ENCODE measurements around the gene TM9SF4. TPM values are rescaled to one million over a fixed set of nuclear protein-coding genes. Genes with fewer than 3 reads are reported as not detected.

The TM9SF4 gene
- total and polyA plus RNA-seq, 5 donors: 20.2 to 42.5 (median 34.3) TPM

- Histone ChIP-seq H3K27me3 (ENCODE audit: control insufficient read depth, insufficient read depth) (no peaks in the 10 kb centered on the region), H3K4me1 (ENCODE audit: control insufficient read depth, insufficient read depth, low read length) (no peaks in the 10 kb centered on the region), H3K4me3 (ENCODE audit: low read length) (no peak overlapping the region), H3K27ac (ENCODE audit: low read length) (no peak overlapping the region), H3K9me3 (ENCODE audit: control insufficient read depth, low read length) (no peaks in the 10 kb centered on the region)
- no peak for ATAC-seq
- WGBS: 82% methylated on average over 6 of the region's 6 CpGs
- intact Hi-C loops (cut with DNase I): no loop called here
- no peak for DNase-seq
Measured at GRCh38 chr20:32072168-32072750, 37.3 kb upstream of the TM9SF4 start.

GRCh38 chr20:32075534-32075933 is 34.0 kb upstream of the TM9SF4 start:
- no peak overlapping the region for H3K4me3 ChIP-seq (ENCODE audit: low read length)
- H3K27me3 ChIP-seq (ENCODE audit: control insufficient read depth, insufficient read depth): no peaks in the 10 kb centered on the region
- no peak for DNase-seq
- no peaks in the 10 kb centered on the region for H3K4me1 ChIP-seq (ENCODE audit: control insufficient read depth, insufficient read depth, low read length)
- no peak overlapping the region for H3K27ac ChIP-seq (ENCODE audit: low read length)
- ATAC-seq: no peak
- 91% methylated on average over 1 of the region's 1 CpG for WGBS
- no peaks in the 10 kb centered on the region for H3K9me3 ChIP-seq (ENCODE audit: control insufficient read depth, low read length)
- intact Hi-C loops (cut with DNase I): no loop called here

GRCh38 chr20:32077190-32077589 is 32.3 kb upstream of the TM9SF4 start:
- DNase-seq (no peak), ATAC-seq (no peak)
- no peaks in the 10 kb centered on the region for H3K4me1 ChIP-seq (ENCODE audit: control insufficient read depth, insufficient read depth, low read length)
- WGBS: 51% methylated on average over 4 of the region's 4 CpGs
- intact Hi-C loops (cut with DNase I): no loop called here
- H3K9me3 ChIP-seq (ENCODE audit: control insufficient read depth, low read length): no peaks in the 10 kb centered on the region
- no peak overlapping the region for H3K27ac ChIP-seq (ENCODE audit: low read length)
- H3K27me3 ChIP-seq (ENCODE audit: control insufficient read depth, insufficient read depth): no peaks in the 10 kb centered on the region
- no peak overlapping the region for H3K4me3 ChIP-seq (ENCODE audit: low read length)

DNA sequence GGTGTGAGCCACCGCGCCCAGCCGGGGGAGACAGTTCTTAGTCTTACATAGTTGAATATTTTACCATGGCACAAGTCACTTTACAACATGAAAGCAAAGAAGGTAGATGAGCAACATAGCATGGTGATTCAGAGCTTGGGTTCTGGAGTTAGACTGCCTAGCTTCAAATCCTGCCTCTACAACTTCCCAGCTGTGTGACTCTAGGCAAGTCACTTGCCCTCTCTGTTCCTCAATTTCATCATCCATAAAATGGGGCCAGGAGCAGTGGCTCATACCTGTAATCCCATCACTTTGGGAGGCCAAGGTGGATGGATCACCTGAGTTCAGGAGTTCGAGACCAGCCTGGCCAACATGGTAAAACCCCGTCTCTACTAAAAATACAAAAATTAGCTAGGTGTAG is 31.2 kb upstream of the TM9SF4 start:
- Histone ChIP-seq H3K9me3 (ENCODE audit: control insufficient read depth, low read length) (no peaks in the 10 kb centered on the region), H3K4me3 (ENCODE audit: low read length) (no peak overlapping the region)

DNA sequence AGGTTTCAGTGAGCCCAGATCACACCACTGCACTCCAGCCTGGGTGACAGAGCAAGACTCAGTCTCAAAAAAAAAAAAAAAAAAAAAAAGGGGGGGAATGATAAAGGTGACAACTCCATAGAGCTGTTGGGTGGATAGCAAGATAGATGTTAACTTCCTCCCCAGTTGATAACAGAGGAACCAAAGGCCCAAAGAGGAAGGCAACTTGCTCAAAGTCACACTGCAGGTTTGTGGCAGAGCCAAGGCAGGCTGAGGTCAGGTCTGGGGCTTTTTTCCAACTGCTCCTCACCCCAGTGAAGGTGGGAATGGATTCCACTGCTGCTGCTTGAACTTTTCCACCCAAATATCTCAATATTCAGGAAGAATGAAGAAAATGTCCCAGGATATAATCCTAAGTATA is 30.7 kb upstream of the TM9SF4 start:
- no peaks in the 10 kb centered on the region for H3K27me3 ChIP-seq (ENCODE audit: control insufficient read depth, insufficient read depth)
- ATAC-seq (no peak), DNase-seq (no peak)
- no peak overlapping the region for H3K27ac ChIP-seq (ENCODE audit: low read length)
- no peak overlapping the region for H3K4me3 ChIP-seq (ENCODE audit: low read length)
- intact Hi-C loops (cut with DNase I): no loop called here
- H3K9me3 ChIP-seq (ENCODE audit: control insufficient read depth, low read length): no peaks in the 10 kb centered on the region
- H3K4me1 ChIP-seq (ENCODE audit: control insufficient read depth, insufficient read depth, low read length): no peaks in the 10 kb centered on the region

More for the DNA sequence above, 31.2 kb upstream of the TM9SF4 start:
- DNase-seq: no peak
- Histone ChIP-seq H3K4me1 (ENCODE audit: control insufficient read depth, insufficient read depth, low read length) (no peaks in the 10 kb centered on the region), H3K27ac (ENCODE audit: low read length) (no peak overlapping the region), H3K27me3 (ENCODE audit: control insufficient read depth, insufficient read depth) (no peaks in the 10 kb centered on the region)
- ATAC-seq: no peak
- intact Hi-C loops (cut with DNase I): no loop called here
- WGBS: 97% methylated on average over 5 of the region's 5 CpGs

GRCh38 chr20:32079655-32080109 is 29.8 kb upstream of the TM9SF4 start:
- Histone ChIP-seq H3K9me3 (ENCODE audit: control insufficient read depth, low read length) (no peaks in the 10 kb centered on the region), H3K4me1 (ENCODE audit: control insufficient read depth, insufficient read depth, low read length) (no peaks in the 10 kb centered on the region), H3K27ac (ENCODE audit: low read length) (no peak overlapping the region), H3K27me3 (ENCODE audit: control insufficient read depth, insufficient read depth) (no peaks in the 10 kb centered on the region), H3K4me3 (ENCODE audit: low read length) (no peak overlapping the region)
- DNase-seq: no peak
- WGBS: 59% methylated on average over 8 of the region's 8 CpGs
- no peak for ATAC-seq
- intact Hi-C loops (cut with DNase I): loop anchor here in 1 of 4 donors (5.0 kb wide), 1 partner anchor 252 kb away; no protein-coding TSS in a partner anchor

DNA sequence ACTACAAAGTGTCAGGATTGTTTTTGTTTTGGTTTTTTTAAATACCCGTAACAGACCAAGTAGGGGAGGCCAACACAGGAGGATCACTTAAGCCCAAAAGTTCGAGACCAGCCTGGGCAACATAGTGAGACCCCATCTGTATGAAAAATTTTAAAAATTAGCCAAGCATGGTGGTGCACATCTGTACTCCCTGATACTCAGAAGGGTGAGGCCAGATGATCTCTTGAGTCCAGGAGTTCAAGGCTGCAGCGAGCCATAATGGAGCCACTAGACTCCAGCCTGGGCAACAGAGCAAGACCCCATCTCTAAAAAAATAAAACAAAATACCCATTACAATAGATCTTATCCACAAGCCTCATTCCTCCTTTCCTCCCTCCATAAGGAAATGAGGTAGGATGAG is 28.7 kb upstream of the TM9SF4 start:
- WGBS: 93% methylated on average over 3 of the region's 3 CpGs
- DNase-seq: no peak
- Histone ChIP-seq H3K9me3 (ENCODE audit: control insufficient read depth, low read length) (no peaks in the 10 kb centered on the region), H3K27ac (ENCODE audit: low read length) (no peak overlapping the region), H3K4me1 (ENCODE audit: control insufficient read depth, insufficient read depth, low read length) (no peaks in the 10 kb centered on the region), H3K27me3 (ENCODE audit: control insufficient read depth, insufficient read depth) (no peaks in the 10 kb centered on the region), H3K4me3 (ENCODE audit: low read length) (no peak overlapping the region)
- intact Hi-C loops (cut with DNase I): loop anchor here in 1 of 4 donors (5.0 kb wide), 1 partner anchor 253 kb away; no protein-coding TSS in a partner anchor
- ATAC-seq: no peak

- intact Hi-C loops (cut with DNase I): loop anchor here in 1 of 4 donors (5.0 kb wide), 1 partner anchor 256 kb away; no protein-coding TSS in a partner anchor
- H3K4me3 ChIP-seq (ENCODE audit: low read length): no peak overlapping the region
- DNase-seq (no peak), ATAC-seq (no peak)
- H3K27ac ChIP-seq (ENCODE audit: low read length): no peak overlapping the region
- 84% methylated on average over 6 of the region's 6 CpGs for WGBS
- H3K27me3 ChIP-seq (ENCODE audit: control insufficient read depth, insufficient read depth): no peaks in the 10 kb centered on the region
- no peaks in the 10 kb centered on the region for H3K4me1 ChIP-seq (ENCODE audit: control insufficient read depth, insufficient read depth, low read length)
- no peaks in the 10 kb centered on the region for H3K9me3 ChIP-seq (ENCODE audit: control insufficient read depth, low read length)
Measured at GRCh38 chr20:32083469-32083868, 26.0 kb upstream of the TM9SF4 start.

- ATAC-seq (no peak), DNase-seq (no peak)
- H3K27ac ChIP-seq (ENCODE audit: low read length): no peak overlapping the region
- H3K4me1 ChIP-seq (ENCODE audit: control insufficient read depth, insufficient read depth, low read length): no peaks in the 10 kb centered on the region
- 81% methylated on average over 3 of the region's 3 CpGs for WGBS
- intact Hi-C loops (cut with DNase I): no loop called here
- H3K9me3 ChIP-seq (ENCODE audit: control insufficient read depth, low read length): no peaks in the 10 kb centered on the region
- no peak overlapping the region for H3K4me3 ChIP-seq (ENCODE audit: low read length)
- no peaks in the 10 kb centered on the region for H3K27me3 ChIP-seq (ENCODE audit: control insufficient read depth, insufficient read depth)
Measured at GRCh38 chr20:32087070-32087469, 22.4 kb upstream of the TM9SF4 start.

DNA sequence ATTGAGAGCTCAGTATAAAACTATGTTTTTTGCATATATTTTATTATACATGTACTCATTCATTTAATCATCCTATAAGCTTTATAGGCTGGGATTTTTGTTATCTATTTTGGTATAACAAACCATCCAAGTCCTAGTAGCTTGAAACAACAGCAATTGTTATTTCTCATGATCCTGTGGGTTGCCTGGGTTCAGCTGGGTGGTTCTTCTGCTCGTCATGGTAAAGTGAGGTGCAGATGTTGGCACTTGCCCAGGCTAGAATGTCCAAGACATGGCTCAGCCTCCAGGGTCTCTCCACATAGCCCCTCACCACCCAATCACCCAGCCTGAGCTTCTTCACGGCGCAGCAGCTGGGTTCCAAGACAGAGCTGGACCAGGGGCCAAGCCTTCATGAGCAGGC is 20.8 kb upstream of the TM9SF4 start:
- intact Hi-C loops (cut with DNase I): no loop called here
- 94% methylated on average over 3 of the region's 3 CpGs for WGBS
- ATAC-seq (no peak), DNase-seq (no peak)
- no peak overlapping the region for H3K4me3 ChIP-seq (ENCODE audit: low read length)
- H3K4me1 ChIP-seq (ENCODE audit: control insufficient read depth, insufficient read depth, low read length): no peaks in the 10 kb centered on the region
- H3K9me3 ChIP-seq (ENCODE audit: control insufficient read depth, low read length): no peaks in the 10 kb centered on the region
- no peak overlapping the region for H3K27ac ChIP-seq (ENCODE audit: low read length)
- no peaks in the 10 kb centered on the region for H3K27me3 ChIP-seq (ENCODE audit: control insufficient read depth, insufficient read depth)

GRCh38 chr20:32089637-32090362 is 19.7 kb upstream of the TM9SF4 start:
- Histone ChIP-seq H3K9me3 (ENCODE audit: control insufficient read depth, low read length) (no peaks in the 10 kb centered on the region), H3K27me3 (ENCODE audit: control insufficient read depth, insufficient read depth) (no peaks in the 10 kb centered on the region), H3K4me3 (ENCODE audit: low read length) (no peak overlapping the region), H3K4me1 (ENCODE audit: control insufficient read depth, insufficient read depth, low read length) (no peaks in the 10 kb centered on the region), H3K27ac (ENCODE audit: low read length) (no peak overlapping the region)
- DNase-seq: no peak
- intact Hi-C loops (cut with DNase I): loop anchor here in 1 of 4 donors (10.0 kb wide), 1 partner anchor 235 kb away; no protein-coding TSS in a partner anchor
- 61% methylated on average over 5 of the region's 5 CpGs for WGBS
- no peak for ATAC-seq

Measured in right cardiac atrium (tissue), 5 donors.